NCI-H510A treated with DMSO at 0.1 percent for 48 hours (cell line): ENCODE data around the gene ZNF593OS.

Experiments used
- DNase-seq: peaks from one replicate; lab custom pipeline; 2025; lab: John Stamatoyannopoulos, UW

ZNF593OS gene

GRCh38 chr1:26158908-26159742, 12.5 kb downstream of the ZNF593OS start, which contains the start of gene FAM110D:
TSS of gene FAM110D (plus strand) at chr1:26159079. CDS start at chr1:26161292, 2,213 bp downstream.
- DNase-seq, result no peak

GRCh38 chr1:26158271-26158907, 13.2 kb downstream of the ZNF593OS start:
- no peak for DNase-seq

- peak; percentile 27 for DNase-seq
These were observed 15.2 kb downstream of the ZNF593OS start for GRCh38 chr1:26156285-26157038.

- no peak for DNase-seq
These were observed 16.0 kb downstream of the ZNF593OS start for GRCh38 chr1:26155370-26156284.

GRCh38 chr1:26154750-26155149, 16.9 kb downstream of the ZNF593OS start:
- no peak for DNase-seq

GRCh38 chr1:26153966-26154532, 17.6 kb downstream of the ZNF593OS start:
- no peak for DNase-seq

- no peak for DNase-seq
These were observed 22.7 kb downstream of the ZNF593OS start for GRCh38 chr1:26148887-26149286.

GRCh38 chr1:26145960-26146294, 25.7 kb downstream of the ZNF593OS start:
- no peak for DNase-seq

GRCh38 chr1:26145041-26145959, 26.3 kb downstream of the ZNF593OS start:
- DNase-seq, result peak; percentile 95

- DNase-seq, result no peak
These were observed 29.5 kb downstream of the ZNF593OS start for GRCh38 chr1:26142159-26142558.

GRCh38 chr1:26138974-26139558, 32.6 kb downstream of the ZNF593OS start:
- peak; percentile 60 for DNase-seq

- DNase-seq, result no peak
These were observed 37.2 kb downstream of the ZNF593OS start for GRCh38 chr1:26134466-26134865.

- DNase-seq, result no peak
These were observed 38.8 kb downstream of the ZNF593OS start for GRCh38 chr1:26132834-26133167.

- DNase-seq, result no peak
These were observed 39.4 kb downstream of the ZNF593OS start for GRCh38 chr1:26132128-26132833.

GRCh38 chr1:26130695-26131094, 40.9 kb downstream of the ZNF593OS start:
- no peak for DNase-seq

- DNase-seq, result no peak
These were observed 41.9 kb downstream of the ZNF593OS start for GRCh38 chr1:26129778-26130177.

- DNase-seq, result no peak
These were observed 44.1 kb downstream of the ZNF593OS start for GRCh38 chr1:26127235-26128163.
